Activated T-cell treated with anti-CD3 and anti-CD28 coated beads for 1 hour (primary cell): ENCODE data around the gene SEMA3F.
"Not testable (repeated sequence)": the region's sequence is repeated elsewhere in the genome, so short reads cannot be mapped to it uniquely, and the experiment has no call there.

Experiments
- DNase-seq: peaks from one replicate; pipeline ENCODE4 v3.0.0-alpha.2; 2020; ENCODE audit warnings: low read depth

The SEMA3F gene

DNA sequence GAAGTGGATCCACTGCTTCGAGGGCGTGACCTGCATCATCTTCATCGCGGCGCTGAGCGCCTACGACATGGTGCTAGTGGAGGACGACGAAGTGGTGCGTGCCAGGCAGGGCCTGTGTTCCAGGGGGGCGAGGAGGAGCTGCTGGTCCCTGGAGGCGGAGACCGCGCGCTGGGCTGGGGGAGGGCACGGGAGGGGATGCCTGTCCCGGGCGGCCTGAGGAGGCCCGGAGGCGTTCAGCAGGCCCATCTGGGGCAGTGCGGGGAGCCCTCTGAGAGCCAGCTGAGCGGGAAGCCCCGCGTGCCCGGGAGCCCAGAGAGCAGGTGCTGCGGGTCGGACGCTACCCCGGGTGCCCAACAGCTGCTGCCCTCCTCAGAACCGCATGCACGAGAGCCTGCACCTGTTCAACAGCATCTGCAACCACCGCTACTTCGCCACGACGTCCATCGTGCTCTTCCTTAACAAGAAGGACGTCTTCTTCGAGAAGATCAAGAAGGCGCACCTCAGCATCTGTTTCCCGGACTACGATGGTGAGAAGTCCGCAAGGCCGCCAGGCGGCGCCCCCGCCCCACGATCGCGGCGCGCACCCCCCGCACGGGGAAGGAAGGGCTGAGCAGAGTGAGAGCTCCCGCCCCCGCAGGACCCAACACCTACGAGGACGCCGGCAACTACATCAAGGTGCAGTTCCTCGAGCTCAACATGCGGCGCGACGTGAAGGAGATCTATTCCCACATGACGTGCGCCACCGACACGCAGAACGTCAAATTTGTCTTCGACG is 39.2 kb downstream of the SEMA3F start:
- peak; percentile 79 for DNase-seq

DNA sequence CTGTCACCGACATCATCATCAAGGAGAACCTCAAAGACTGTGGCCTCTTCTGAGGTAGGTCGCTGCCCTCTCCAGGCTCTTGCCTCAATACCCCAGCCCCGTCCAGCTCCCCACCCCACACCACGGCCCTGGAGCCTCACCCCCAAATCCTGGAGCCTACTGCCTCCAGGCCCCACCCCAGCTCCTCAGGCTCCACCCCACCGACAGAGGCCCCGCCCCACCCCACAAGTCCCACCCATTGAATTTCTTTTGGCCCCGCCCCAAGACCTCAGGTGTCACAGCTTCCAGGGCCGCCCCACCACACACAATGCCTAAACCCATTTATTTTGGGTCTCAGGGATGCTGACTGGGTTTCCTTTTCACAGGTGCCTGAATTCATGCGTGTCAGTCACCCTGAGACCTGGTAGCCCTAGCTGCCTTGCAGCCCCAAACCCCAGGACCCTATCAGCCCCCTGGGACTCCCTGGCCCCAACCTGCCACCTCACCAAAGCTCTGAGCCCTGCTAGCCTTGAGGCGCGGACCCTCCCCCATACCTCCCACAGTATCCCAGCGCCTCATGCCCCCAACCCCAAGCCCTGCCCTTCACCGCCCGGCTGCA is 39.9 kb downstream of the SEMA3F start:
- peak; percentile 31 for DNase-seq

DNA sequence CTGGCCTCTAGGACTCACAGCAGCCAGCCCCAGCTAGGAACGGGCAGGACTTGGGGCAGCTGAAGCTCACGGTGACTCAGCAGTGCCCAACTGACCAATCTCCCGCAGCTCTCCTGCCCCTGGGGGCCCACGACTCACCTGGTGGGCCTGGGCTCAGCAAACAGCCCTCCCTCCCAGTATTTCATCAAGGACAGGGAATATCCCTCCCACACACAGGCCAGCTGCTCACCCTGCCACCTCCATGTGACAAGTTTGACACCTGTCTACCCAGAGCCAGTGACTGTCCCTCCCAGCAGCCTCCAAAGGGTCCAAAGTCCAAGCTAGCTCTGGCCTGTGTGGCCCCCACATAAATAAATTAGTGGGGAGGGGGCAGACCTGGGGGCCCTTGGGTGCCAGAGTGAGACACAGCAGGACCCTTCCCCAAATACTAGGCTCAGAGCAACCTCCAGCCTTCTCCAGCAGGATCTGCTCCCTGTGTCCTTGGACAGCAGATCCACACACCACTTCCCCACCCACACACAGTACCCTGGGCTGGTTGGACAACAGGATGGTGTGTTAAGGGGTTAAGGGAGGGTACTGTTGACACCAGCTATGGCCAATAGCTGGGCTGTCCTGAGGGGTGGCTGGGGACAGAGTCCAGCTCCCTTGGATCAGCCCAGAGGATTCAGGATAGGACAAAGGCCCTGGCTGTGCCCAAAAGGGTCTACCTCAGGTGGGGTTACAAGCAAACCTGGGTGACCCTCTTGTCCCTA is 40.6 kb downstream of the SEMA3F start:
- no peak for DNase-seq

DNA sequence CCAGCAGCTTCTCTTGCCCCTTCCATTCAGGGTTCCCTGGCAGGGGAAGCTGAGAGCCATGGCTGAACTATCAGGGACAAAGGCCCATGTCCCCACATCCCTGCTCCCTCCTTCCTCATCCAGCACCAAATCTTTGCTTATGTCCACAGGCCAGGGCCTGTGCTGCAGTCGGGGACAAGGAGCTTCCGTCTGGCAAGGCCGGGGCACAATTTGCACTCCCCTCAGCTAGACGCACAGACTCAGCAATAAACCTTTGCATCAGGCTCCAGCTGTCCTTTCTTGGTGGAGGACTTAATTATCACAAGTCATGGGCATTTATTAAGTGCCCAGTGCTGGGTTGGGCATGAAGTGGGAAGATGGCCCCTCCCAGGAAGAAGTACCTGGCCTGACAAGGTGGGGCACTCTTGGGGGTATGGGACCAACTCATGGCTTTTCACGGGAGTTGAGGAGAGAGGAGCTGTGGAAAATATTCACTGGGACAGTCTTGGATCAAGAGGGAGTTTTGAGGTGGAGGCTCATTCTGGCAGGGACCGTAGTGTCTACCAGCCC is 41.2 kb downstream of the SEMA3F start:
- DNase-seq, result no peak

DNA sequence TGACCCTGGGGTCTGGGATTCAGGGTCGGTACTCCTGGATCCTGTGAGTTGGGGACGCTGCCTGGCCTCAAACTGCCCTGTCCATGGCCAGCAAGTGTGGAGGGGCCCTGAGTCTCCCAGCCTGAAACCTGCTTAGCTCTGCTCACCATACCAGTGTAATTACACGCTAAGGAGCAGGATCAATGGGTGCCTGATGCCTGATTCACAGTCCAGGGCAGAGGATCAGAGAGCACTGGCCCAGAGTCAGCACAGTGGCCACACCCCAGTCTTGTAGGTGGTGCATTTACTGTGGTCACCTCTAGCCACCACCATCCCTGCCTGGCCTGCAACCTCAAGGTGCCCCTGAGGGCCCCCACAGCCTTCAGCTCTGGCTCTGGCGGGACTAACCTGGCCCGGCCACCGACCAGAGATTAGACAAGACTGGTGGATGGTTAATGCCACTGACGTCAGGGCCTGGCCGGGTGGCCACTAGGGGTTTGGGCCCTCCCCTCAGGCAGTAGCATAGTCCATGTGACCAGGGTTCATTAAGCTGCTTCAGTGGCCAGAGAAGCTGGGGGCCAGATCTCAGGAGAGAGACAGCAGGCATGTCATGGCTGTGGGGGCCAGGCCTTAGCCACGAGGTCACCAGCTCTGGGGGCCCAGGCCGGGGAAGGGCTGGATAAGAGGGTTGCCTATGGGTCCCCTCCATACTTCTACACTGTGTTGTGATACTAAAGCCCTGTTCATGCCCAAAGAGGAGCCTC is 46.6 kb downstream of the SEMA3F start:
- no peak for DNase-seq

DNA sequence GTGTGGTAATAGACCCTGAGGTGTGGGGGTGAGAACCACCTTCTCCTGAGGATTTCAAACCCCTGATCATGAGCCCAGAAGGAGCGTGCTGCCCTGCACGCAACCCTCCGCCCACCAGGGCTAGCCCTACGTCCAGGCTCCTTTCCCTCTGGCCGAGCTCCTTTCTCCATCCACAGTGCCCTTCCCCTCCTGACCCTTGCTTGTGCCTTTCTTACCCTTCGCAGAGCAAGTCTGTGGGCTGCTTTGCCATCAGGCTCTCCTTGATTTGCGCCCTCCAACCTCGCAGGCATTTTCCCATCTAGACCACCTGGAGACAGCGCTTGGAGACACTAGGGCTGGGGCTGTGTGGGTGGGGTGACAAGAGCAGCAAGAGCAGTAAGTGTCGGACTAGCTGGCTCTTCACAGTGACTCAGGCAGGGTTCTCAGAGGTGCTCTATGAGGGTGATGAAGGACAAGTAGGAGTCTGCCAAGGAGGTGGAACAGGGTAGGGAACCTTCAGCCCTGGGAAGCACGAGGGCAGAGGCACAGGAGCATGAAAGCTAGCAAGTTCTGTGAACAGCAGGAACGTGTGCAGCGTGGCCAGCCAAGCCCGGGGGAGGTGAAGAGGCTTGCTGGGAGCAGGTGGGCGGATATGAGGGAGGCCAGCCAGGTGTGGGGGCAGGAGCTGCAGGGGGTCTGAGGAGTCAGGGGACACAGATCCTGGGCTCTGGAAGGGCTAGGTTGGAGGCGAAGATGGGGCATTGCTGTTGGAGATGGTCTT is 47.4 kb downstream of the SEMA3F start:
- DNase-seq, result no peak

DNA sequence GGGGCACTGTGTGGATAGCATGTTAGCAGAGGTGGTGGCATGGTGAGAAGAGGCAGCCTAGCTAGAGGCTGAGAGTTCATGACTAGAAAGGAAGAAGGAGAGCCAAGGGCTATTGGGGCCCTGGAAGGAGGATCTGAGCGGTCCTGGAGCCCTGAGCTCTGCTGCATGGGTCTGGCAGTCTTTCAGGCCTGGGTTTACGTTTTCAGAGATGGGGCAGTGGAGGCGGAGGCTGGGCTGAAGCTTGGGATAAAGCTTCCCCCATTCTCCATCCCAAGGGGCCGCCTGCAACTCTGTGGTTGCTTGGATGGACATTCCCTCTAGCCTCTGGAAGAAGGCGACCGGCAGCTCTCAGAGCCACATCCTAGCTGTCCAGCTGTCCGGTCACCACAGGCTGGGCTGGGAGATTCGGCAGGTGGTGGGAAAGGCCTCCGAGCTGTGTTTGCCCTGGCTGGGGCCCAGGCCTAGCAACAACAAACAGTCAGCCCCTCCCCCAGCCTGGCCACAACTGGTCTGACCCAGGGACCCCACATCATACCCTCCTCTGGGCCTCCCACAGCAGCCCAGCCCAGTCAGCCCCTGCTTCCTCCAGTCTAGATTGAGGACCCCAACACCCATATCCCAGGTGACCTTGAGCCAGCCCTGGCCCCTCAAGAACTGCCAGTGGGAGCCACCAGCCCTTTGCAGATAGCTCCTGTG is 48.1 kb downstream of the SEMA3F start:
- no peak for DNase-seq

DNA sequence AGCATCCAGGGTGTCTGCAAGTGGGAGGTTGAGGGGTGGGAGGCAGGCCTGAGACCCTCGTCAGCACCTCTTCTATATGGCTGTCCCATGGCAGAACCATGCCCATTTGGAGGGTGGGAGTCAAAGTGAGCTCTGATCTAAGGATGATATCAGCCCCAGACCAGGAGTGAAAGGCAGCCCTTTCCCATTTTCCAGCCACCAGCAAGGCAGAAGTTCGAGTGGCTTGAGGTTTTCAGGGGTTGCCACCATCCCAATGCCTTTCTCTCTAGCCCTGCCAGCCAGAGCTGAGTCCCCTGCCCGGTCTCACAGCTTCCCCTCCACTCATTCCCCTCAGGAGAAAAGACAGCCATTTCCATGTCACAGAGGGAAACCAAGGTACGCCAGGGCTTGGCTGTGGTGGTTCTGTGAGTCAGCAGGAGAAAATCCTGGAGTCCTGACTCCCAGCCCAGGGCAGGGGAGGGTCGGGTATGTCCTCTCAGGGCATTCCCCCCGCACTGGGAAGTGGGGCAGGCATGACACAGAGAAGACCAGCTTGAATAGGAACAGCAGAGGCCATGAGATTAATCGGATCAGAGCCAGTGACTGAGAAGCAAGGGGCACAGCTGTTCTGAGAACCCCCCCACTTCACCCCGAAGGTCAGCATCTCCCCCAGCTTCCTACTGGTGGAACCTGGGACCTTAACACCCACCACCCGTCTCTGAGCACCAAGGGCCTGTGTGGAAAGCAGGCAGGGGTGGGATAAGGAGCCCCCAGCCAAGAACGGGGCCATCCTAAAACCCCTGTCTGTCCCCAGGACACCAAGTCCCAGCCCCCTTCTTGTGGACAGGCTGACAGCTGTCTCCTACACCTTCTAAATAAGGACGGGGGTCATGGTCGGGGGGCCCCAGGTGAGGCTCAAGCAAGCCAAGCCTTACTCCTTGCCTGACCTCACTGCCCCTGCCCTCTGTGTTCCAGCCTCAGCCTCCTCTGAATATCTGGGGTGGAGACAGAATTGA is 49.0 kb downstream of the SEMA3F start:
- no peak for DNase-seq

DNA sequence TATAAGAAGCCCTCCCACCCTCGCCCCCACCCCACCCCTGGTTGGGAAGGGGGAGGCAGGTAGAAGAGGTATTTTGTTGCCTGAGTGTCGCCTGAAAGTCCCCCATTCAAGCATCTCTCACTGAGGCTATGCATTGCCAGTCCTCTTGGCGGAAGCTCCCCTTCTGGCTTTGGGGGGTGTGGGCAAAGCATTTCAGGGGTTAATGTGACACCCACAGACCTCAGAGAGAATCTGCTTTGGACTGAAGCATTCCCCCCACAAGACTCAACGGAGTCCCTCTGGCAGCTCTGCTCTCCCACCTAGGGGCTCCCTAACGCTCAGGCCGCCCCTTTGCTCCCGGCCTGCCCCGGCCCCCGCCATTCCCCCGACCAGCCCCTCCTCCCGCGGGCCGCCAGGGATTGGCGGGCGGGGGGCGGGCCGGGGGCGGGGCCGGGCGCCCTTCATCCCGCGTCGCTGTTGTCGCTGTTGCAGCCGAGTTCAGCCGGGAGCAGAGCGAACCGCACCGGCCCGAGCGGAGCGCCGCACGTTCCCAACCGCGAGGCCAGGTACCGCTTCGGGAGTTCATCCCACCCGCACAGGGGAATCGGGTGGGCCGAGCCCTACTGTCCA is 49.8 kb downstream of the SEMA3F start, which contains the start of gene SLC38A3:
TSS of gene SLC38A3 (plus strand) at position 468 of the 609 bp plus-strand sequence. CDS start 8,929 bp downstream, outside the sequence.
- no peak for DNase-seq

DNA sequence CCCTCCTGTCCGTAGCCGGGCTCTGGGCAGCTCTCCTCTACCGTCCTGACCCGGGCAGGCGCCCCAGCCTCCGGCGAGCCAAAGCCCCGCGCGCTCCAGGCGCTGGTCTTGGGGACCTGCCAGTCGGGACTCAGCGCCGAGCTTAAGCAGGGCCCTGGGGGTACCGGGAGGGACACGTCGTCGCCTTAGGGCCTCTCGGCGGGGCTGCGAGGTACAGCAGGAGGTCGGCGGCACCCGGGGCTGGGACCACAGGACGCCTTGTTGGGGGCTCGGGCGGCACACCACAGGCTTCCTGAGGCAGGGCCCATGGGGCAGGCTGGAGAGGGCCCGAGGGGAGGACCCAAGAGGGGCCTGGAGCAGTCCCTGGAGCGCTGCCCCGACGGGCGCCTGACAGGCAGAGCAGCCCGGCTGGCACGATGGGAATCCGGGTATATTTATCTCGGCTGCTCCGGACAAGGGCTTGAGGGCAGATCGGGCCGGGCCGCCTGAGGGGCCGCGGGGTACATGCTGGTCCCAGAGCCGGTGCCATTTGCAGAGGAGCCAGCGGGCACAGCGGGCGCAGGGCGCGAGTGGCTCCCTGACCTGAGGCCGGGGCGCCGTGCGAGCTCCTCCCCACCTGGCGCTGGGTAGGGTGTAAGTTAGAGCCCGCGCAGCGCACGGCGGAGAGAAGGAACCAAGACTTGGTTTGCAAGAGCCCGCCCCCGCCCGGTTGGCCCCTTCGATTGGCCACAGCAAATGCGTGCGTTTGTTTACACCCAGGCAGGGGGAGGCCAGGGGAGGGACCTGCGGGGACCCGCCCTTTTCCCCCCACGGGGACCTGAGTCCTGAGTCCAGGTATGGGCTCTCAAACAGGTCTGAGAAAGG is 50.5 kb downstream of the SEMA3F start:
- DNase-seq, result no peak

DNA sequence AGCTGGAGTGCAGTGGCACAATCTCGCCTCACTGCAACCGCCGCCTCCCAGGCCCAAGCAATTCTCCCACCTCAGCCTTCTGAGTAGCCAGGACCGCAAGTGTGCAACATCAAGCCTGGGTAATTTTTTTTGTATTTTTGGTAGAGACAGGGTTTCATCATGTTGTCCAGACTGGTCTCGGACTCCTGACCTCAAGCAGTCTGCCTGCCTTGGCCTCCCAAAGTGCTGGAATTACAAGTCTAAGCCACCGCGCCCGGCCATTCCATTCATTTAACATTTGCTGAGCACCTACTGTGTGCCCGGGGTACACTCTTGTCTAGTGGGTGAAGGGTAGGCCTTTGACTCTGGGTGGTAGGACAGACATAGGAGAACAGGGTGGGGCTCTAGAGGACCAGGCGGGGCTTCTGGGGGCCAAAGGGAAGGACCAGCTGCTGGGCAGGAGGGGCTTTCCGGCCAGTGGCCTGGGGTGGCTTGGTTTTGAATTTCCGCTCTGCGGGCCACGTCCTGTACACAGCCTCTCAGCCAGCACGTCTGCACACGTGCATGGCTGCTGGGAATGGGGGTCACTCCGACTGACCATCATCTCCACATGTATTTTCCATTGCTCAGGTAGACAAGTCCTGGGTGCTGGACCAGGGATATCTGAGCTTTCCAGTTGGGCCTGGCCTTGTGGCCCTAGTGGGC is 52.4 kb downstream of the SEMA3F start:
- no peak for DNase-seq

DNA sequence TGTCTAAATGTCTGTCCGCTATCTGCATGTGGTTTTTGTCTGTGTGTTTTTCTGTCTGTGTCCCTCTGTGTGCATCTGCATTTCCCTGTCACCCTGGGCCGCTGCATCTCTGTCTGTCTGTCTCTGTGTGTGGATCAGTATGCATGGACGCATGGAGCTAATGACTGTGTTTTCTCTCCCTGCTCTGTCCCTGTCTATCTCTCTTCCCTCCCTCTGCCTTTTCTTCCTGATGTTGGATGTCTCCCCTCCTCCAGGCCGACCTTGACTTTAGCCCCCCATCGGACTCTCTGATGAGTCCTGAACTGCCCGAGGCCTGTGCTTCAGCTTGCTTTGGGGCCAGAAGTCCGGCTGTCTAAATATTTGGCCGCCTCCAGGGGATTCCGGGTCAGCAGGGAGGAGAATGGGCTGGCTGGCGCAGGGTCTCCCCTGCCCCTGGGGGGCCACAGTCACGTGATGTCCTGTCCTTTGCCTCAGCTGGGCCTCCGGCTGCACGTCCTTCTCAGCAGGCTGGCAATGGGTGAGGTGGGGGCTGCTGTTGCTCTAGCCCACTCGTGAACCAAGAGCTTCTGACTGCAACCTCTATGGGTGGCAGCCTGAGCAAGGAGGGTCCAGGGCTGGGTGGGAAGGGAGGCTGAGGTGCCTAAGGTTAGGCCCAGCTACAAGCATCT is 53.7 kb downstream of the SEMA3F start:
- DNase-seq, result no peak

DNA sequence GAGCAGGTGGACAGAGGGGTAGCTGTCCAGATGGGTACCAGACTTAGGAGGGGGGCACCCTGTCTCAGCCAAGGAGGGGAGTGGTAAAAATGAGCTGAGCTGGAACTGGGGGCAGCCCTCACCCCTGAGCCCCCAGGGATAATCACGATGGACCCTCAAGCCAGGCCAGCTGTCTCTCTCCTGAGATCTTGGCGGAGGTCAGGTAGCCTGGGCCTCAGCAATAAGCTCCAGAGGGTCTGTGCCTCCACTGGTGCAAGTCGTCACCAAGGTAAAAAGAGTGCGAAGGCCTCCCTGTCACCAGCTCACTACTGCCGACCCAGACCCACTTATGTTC is 55.0 kb downstream of the SEMA3F start:
- DNase-seq, result no peak

DNA sequence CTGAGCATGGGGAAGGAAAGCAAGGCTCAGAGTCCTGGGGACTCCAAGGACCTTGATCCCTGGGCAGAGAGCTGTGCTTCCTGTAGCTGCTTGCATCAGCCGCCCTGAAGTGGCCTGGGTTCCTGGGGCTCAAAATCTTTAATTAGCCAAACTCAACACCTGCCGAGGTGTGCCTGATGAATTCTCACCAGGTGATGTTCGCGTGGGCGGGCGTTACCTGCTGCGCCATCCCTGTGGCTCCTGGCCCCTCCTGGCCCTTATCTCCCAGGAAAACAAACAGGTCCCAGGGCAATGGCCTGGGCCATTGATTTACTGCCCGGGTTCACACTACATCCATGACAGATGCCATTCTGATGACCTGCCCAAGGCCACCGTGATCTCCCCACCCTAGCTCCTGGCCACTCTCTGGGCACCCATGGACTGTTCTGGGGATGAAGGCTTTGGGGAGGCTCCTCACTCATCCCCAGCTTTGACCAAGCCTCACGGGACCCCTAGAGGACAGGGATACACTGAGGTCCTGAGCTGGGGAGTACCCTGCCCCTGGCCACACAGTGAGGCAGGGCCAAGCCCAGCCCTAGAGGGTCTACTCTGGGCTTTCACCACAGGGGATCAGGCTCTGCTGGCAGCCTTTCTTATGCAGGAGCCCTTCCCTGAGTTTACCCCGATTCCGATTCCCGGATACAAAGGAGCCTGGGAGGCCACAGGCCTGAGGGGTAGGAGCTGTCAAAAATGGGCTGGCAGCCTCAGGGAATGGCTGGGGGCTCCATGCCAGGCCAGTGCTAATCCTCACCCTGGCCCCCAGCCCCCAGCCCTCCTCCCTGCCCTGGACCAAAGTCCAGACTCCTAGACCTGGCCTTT is 55.6 kb downstream of the SEMA3F start:
- no peak for DNase-seq

DNA sequence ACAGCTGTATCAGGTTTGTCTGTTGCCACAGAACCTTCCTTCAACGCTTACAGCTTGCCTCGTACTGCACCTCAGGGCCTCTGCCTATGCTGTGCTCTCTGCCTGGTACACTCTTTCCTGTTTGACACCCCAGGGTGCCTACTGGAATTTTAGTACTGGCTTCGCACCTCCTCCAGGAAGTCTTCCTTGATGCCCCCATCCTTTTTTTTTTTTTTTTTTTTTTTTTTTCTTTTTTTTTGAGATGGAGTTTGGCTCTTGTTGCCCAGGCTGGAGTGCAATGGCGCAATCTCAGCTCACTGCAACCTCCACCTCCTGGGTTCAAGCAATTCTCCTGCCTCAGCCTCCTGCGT is 56.2 kb downstream of the SEMA3F start:
- DNase-seq, result not testable (repeated sequence)

DNA sequence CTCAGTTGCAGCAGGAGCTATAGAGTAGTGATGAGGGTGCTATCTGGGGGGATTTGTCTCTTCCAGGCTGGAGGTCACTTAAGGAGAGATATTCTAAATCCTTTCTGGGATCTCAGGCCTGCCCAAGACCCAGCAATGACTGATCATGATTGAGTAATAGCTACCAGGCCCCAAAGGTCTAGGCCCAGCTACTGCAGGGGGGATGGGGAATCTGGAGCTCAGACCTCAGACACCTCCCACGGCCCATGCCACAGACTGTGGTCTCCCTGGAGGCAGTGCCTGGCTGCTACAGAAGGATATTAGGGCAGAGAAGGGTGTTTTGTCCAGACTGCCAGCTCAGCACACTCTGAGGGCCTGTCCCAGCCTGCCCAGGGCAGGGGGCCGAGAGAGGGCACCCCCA is 56.8 kb downstream of the SEMA3F start:
- no peak for DNase-seq
